ENCODE results near the gene MRTFB.

The MRTFB gene

DNA sequence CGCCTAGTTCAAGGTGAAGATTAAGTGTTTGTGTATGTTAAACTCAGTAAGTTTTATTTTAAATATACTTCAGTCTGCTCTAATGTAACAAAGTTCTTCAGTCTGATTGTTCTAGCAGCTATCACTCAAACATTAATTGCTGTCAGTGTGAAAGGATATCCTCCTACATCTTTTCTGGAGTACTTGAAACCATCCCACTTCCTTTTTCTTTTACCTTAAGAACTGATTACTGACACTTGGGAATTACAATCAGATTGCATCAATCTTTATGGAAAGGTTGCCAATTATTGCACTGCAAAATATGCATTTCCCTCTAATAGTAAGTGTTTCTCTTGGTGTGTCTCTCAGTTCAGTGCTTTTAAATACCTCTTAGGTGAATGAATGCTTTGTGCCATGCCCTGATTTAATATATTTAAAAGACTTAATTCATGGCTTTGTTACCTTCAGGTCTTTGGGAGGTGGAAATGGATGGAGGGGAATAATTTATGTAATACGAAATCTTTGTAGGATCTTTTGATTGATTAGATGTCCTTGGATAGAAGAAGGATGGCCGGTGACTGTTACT, 16.6 kb downstream of the MRTFB start:
- TF ChIP-seq, protein P1, sequence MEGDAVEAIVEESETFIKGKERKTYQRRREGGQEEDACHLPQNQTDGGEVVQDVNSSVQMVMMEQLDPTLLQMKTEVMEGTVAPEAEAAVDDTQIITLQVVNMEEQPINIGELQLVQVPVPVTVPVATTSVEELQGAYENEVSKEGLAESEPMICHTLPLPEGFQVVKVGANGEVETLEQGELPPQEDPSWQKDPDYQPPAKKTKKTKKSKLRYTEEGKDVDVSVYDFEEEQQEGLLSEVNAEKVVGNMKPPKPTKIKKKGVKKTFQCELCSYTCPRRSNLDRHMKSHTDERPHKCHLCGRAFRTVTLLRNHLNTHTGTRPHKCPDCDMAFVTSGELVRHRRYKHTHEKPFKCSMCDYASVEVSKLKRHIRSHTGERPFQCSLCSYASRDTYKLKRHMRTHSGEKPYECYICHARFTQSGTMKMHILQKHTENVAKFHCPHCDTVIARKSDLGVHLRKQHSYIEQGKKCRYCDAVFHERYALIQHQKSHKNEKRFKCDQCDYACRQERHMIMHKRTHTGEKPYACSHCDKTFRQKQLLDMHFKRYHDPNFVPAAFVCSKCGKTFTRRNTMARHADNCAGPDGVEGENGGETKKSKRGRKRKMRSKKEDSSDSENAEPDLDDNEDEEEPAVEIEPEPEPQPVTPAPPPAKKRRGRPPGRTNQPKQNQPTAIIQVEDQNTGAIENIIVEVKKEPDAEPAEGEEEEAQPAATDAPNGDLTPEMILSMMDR (conservative IDR thresholded peaks at IDR 0.05), result no peak
- H3K27ac ChIP-seq, result peak overlapping the region; percentile 61

DNA sequence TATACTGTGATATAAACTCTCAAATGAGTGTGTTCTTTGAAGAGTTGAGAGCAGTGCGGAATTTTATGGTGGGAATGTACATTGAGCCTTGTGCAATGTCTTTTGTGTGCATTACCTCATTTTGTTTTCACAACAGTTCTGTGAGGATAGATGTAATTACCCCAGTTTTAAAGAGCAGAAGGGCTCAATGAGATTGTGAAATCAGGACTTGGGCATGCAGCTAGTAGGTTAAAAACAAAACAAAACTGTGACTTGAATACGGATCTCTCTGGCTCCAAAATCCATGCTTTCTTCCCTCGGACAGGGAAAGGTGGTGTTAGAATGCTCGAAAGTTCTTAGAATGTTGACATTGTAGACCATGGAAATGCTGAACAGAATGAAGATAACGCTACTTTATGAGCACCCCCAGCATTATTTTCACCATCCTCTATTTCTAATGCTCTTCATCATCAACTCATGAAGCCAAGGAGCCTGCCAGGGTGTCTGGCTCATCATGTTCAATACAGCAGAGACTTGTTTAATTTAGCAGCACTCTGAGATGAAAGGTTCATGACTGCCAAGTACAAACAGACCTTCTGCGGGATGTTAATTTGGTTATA, 17.1 kb downstream of the MRTFB start:
- peak overlapping the region; percentile 61 for H3K27ac ChIP-seq
- TF ChIP-seq, protein P1 (conservative IDR thresholded peaks at IDR 0.05), result no peak

DNA sequence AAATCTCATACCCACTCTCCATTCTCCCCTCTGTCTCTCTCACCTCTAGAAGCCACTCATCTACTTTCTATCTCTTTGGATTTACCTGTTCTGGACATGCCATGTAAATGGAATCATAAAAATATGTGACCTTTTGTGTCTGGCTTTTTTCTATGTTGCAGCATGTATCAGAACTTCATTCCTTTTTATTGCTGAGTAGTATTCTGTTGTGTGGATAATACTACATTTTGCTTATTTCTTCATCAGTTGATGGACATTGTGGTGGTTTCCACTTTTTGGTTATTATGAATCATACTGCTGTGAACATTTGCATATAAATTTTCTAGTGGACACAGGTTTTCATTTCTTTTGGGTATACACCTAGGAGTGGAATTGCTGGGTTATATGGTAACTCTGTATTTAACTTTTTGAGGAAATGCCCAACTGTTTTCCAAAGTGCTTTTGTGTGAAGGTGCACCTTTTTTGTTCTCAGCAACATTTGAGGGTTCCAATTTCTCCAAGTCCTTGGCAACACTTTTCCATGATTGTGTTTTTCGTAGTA, 18.2 kb downstream of the MRTFB start:
- peak overlapping the region; percentile 61 for H3K27ac ChIP-seq
- TF ChIP-seq, protein P1 (conservative IDR thresholded peaks at IDR 0.05), result no peak

DNA sequence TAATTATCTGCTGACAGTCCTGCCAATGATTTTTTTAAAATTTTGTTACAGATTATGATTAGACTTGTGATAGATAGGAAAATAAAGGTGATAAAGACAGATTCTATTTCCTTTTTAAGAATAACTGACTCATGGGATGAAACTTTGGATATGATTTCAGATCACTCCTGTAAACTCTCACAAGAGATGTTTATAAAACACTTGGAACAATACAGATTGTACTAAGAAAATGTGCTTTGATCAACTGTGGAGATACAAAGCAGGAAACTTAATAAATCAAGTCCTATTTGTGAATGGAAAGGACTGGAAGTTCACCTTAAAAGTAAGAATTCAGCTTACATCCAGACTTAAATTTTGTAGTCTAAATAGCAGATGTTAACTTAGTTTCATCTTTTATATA, 21.4 kb downstream of the MRTFB start:
- TF ChIP-seq, protein P1 (conservative IDR thresholded peaks at IDR 0.05), result no peak
- peak overlapping the region; percentile 95 for H3K27ac ChIP-seq

DNA sequence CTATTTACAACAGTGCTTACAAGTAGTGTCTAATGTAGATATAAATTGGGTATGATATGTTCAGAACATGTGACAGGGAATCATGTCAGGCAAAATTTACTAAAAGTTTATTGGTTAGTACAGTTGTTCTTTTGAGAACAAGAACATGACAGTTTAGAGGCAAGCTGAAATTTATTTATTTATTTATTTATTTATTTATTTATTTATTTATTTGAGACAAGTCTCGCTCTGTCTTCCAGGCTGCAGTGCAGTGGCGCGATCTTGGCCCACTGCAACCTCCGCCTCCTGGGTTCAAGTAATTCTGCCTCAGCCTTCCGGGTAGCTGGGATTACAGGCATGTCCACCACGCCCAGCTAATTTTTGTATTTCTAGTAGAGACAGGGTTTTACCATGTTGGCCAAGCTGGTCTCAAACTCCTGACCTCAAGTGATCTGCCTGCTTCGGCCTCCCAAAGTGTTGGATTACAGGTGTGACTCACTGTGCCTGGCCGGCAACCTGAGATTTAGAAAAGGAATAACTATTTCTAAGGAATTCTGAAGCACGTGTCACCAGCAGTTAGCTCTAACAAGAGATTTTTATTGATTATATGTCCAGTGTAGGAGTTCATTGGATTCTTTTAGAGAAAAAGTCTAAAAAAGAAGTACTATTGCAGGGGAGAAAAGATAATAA, 24.9 kb downstream of the MRTFB start:
- TF ChIP-seq, protein P1 (conservative IDR thresholded peaks at IDR 0.05), result no peak
- peak overlapping the region; percentile 95 for H3K27ac ChIP-seq

DNA sequence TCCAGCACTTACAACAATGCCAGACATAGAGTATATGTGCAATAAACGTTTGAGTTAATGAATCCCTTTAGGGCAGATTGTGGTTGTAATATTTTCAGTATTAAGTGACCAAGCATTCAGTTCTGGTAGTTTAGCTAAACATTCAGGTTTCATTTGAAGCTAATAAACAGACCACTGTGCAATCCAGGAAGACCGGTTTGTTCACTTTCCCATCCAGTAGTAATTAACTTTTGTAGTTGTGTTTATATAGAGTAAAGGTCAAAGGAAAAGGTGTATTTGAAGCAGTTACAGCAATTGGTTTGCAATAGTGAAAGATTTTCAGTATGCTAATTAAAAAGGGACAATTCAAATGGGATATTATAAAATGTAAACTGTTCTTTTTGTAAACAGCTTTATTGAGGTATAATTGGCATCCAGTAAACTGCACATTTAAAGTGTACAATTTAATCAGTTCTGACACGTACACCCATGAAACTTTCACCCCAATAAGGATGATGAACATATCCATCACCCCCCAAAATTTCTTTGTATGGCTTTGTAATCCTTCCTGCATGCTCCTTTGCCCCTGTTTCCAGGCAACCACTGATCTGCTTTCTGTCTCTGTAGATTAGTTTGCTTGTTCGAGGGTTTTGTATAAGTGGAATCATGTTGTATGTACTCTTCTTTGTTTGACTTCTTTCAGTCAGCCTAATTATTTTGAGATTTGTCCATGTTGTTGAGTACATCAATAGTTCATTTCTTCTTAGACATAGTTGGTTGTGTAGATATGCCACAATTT, 26.3 kb downstream of the MRTFB start:
- H3K27ac ChIP-seq, result peak overlapping the region; percentile 95
- TF ChIP-seq, protein P1 (conservative IDR thresholded peaks at IDR 0.05), result no peak

DNA sequence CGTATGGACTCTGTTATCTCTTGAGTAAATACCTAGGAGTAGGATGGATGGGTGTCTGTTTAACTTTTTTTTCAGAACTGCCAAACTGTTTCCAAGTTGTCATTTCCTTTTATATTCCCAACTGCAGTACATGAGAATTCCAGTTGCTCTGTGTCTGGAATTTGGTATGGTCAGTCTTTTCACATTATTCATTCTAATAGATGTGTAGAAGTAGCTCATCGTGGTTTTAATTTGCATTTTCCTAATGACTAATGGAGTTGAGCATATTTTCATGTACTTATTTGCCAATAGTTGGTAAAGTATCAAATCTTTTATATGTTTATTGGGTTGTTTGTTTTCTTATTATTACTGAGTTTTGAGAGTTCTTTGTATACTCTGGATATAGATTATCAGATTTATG, 27.0 kb downstream of the MRTFB start:
- TF ChIP-seq, protein P1 (conservative IDR thresholded peaks at IDR 0.05), result no peak
- H3K27ac ChIP-seq, result peak overlapping the region; percentile 95

Data from VCaP (cell line).